K562 (cell line): ENCODE data around the gene BPI. TPM values are rescaled to one million over a fixed set of nuclear protein-coding genes. Genes with fewer than 3 reads are reported as not detected.

ENCODE experiments used
- ATAC-seq: fragments of 200-7000 bp; cut with Tn5 transposase; 3 replicates; pipeline ENCODE4 v1.9.1; 2020; ENCODE audit warnings: moderate library complexity
- BruUV-seq: library from RNA; stranded (reverse); fragments of 400-500 nt; replicated peaks from 2 replicates; lab custom pipeline; 2021; lab: Mats Ljungman, UMichigan
- CTCF ChIA-PET: fragments of 300-600 bp; formaldehyde crosslinking; extraction: SDS; loops from one replicate; lab custom pipeline; 2021; ENCODE audit warnings: low intra/inter-chr PET ratio; lab: Yijun Ruan, JAX
- POLR2A ChIA-PET: fragments of 300-600, 350-650 bp; sonication (Branson Sonifier 250); formaldehyde crosslinking; extraction: SDS; loops from one replicate; lab custom pipeline; 2021; ENCODE audit warnings: antibody characterized with exemption, inconsistent platforms; lab: Yijun Ruan, JAX
- DNase-seq, 4 experiments: peaks; one replicate each; pipeline versions ENCODE4 v3.0.0 to v3.0.0-alpha.2; 2011 to 2018; ENCODE audit warnings: low spot score in 3 of 4, mixed read lengths in 3 of 4; ENCODE audit errors: extremely low read depth in 1 of 4
- FAIRE-seq: peaks from 2 replicates; lab custom pipeline; 2011; peaks lifted over from hg19 to GRCh38; lab: Jason Lieb, UNC
- H2AFZ ChIP-seq: 2 replicates; pipeline ENCODE4 v1.6.0; 2011; ENCODE audit warnings: low read depth, low read length, control low read depth, inconsistent platforms
- H3K27ac ChIP-seq: fragments of 200-600 bp; 3 replicates; pipeline ENCODE4 v1.8.0; 2011; ENCODE audit warnings: low read depth, mild to moderate bottlenecking, control low read depth, inconsistent platforms, low read length, moderate library complexity, mixed read lengths; ENCODE audit errors: extremely low read depth
- H3K27me3 ChIP-seq, 2 experiments: fragments of 300-600 bp in 1 of 2; 2 replicates in 1 of 2; 3 replicates in 1 of 2; pipeline versions ENCODE4 v1.6.0 to v1.8.0; 2011; ENCODE audit warnings: inconsistent platforms in 2 of 2, low read length in 2 of 2, mild to moderate bottlenecking in 1 of 2, mixed read lengths in 1 of 2, moderate library complexity in 1 of 2; ENCODE audit not compliant: control insufficient read depth in 2 of 2, insufficient read depth in 2 of 2
- H3K36me3 ChIP-seq: fragments of 300-600 bp; 3 replicates; pipeline ENCODE4 v1.8.0; 2011; ENCODE audit warnings: mild to moderate bottlenecking, low read length, inconsistent platforms; ENCODE audit not compliant: control insufficient read depth, insufficient read depth
- H3K4me1 ChIP-seq, 2 experiments: fragments of 200-600 bp in 1 of 2; replicated peaks in 1 of 2; 2 replicates in 1 of 2; 3 replicates in 1 of 2; pipeline versions ENCODE4 v1.5.1 to v1.8.0; 2011; ENCODE audit warnings: inconsistent platforms in 2 of 2, low read length in 2 of 2, mild to moderate bottlenecking in 1 of 2, mixed read lengths in 1 of 2, moderate library complexity in 1 of 2; ENCODE audit not compliant: control insufficient read depth in 2 of 2, insufficient read depth in 2 of 2
- H3K4me2 ChIP-seq: 2 replicates; pipeline ENCODE4 v1.6.1; 2011; ENCODE audit warnings: low read length, control low read depth, inconsistent platforms, mixed read lengths; ENCODE audit not compliant: insufficient read depth
- H3K4me3 ChIP-seq: fragments of 200-600 bp; sonication (generic), shearing (Covaris generic); 2 replicates; pipeline ENCODE4 v1.5.1; 2016; ENCODE audit warnings: control low read depth, inconsistent platforms
- H3K79me2 ChIP-seq: fragments of 200-600 bp; 3 replicates; pipeline ENCODE4 v1.8.0; 2011; ENCODE audit warnings: low read length, inconsistent platforms; ENCODE audit not compliant: control insufficient read depth, insufficient read depth
- H3K9ac ChIP-seq, 2 experiments: 2 replicates each; pipeline versions ENCODE4 v1.6.0 to v1.6.1; 2011; ENCODE audit warnings: low read depth in 2 of 2, low read length in 2 of 2, control low read depth in 1 of 2, inconsistent platforms in 1 of 2, mild to moderate bottlenecking in 1 of 2, mixed read lengths in 1 of 2; ENCODE audit not compliant: insufficient read depth in 1 of 2
- H3K9me1 ChIP-seq: one replicate; pipeline ENCODE4 v1.6.0; 2011; ENCODE audit warnings: inconsistent platforms, mild to moderate bottlenecking, low read length, moderate library complexity; ENCODE audit not compliant: control insufficient read depth, insufficient read depth
- H3K9me3 ChIP-seq: replicated peaks from 2 replicates; pipeline ENCODE4 v1.5.1; 2011; ENCODE audit warnings: low read depth, low read length, inconsistent platforms; ENCODE audit not compliant: control insufficient read depth, insufficient read depth
- H4K20me1 ChIP-seq: replicated peaks from 2 replicates; pipeline ENCODE4 v1.6.1; 2011; ENCODE audit warnings: low read length, inconsistent platforms, mixed read lengths; ENCODE audit not compliant: control insufficient read depth, insufficient read depth
- CREM ChIP-seq: IDR thresholded peaks from 2 replicates; pipeline ENCODE4 v1.6.1; 2014; ENCODE audit warnings: antibody characterized with exemption, low read depth
- DDX20 ChIP-seq: fragments of 450-650 bp; IDR thresholded peaks from 2 replicates; pipeline ENCODE4 v1.6.1; 2016; ENCODE audit warnings: missing genetic modification characterization, low read depth, mild to moderate bottlenecking, missing compliant biosample characterization, moderate library complexity
- FIP1L1 ChIP-seq: fragments of 200-400 bp; formaldehyde crosslinking; IDR thresholded peaks from 2 replicates; pipeline ENCODE4 v1.6.1; 2018; ENCODE audit warnings: mild to moderate bottlenecking, low read depth, low read length; ENCODE audit not compliant: poor library complexity, severe bottlenecking
- HNRNPH1 ChIP-seq: fragments of 200-400 bp; formaldehyde crosslinking; optimal IDR thresholded peaks from 2 replicates; pipeline ENCODE3; 2017; ENCODE audit warnings: low read depth, mild to moderate bottlenecking, low read length, moderate library complexity
- RBM25 ChIP-seq: fragments of 200-400 bp; formaldehyde crosslinking; IDR thresholded peaks from 2 replicates; pipeline ENCODE4 v1.6.1; 2018; ENCODE audit warnings: low read length, low read depth, moderate library complexity; ENCODE audit not compliant: severe bottlenecking
- TOE1 ChIP-seq, 2 experiments: fragments of 450-650 bp in 1 of 2; sonication (generic) in 1 of 2; formaldehyde crosslinking in 1 of 2; IDR thresholded peaks; 2 replicates each; pipeline versions ENCODE4 v1.7.1 to v1.8.0; 2016 to 2022; ENCODE audit warnings: borderline replicate concordance in 2 of 2, mild to moderate bottlenecking in 2 of 2, antibody characterized with exemption in 1 of 2, inconsistent platforms in 1 of 2, low read depth in 1 of 2, missing genetic modification reagents in 1 of 2, moderate library complexity in 1 of 2
- ZNF253 ChIP-seq: fragments of 250-450 bp; sonication (Bioruptor Pico); conservative IDR thresholded peaks from 2 replicates; pipeline ENCODE4 v1.6.1; 2021; ENCODE audit warnings: mild to moderate bottlenecking
- ZNF431 ChIP-seq: sonication (generic); formaldehyde crosslinking; IDR thresholded peaks from 2 replicates; pipeline ENCODE4 v1.8.0; 2022; ENCODE audit warnings: mild to moderate bottlenecking, missing genetic modification reagents
- WGBS: fragments of 100-300 bp; shearing (Covaris generic); methylation state at CpG from one replicate; pipeline ENCODE4 v1.1.6; 2016; ENCODE audit warnings: low coverage, mixed read lengths; ENCODE audit not compliant: insufficient coverage; ENCODE audit errors: missing lambda C conversion rate; 5-methylcytosine and 5-hydroxymethylcytosine counted together
- in situ Hi-C: fragments of 300-500 bp; cut with MboI; formaldehyde crosslinking; loops from 4 replicates; pipeline ENCODE4 v1.15.0; 2018; ENCODE audit warnings: inconsistent platforms, mixed read lengths
- intact Hi-C: fragments of 100-400 bp; cut with micrococcal nuclease; formaldehyde crosslinking; loops from 2 replicates; pipeline ENCODE4 v1.14.2; 2022
- polyA plus RNA-seq, 8 experiments: library from polyadenylated mRNA; depleted of rRNA in 4 of 8; stranded (reverse) in 5 of 8; unstranded in 3 of 8; fragments of >200 nt; fragmentation: Nextera tagmentation in 2 of 8; fragmentation: Illumina TruSeq in 1 of 8; extraction: Ambion mirVana in 2 of 8; extraction: Trizol in 1 of 8; gene quantifications; 2 replicates each; pipeline versions ENCODE4 v1.2.1 to v1.2.3, GENCODE V29; 2011 to 2014; ENCODE audit warnings: inconsistent platforms in 1 of 8, missing spikeins in 1 of 8
- total RNA-seq, 7 experiments: library from RNA; depleted of rRNA in 6 of 7; stranded (reverse); fragments of >200 nt in 6 of 7; fragmentation: Illumina TruSeq in 2 of 7; extraction: Trizol in 2 of 7; gene quantifications; 2 replicates each; pipeline versions ENCODE4 v1.2.1 to v1.2.3, GENCODE V29; 2011 to 2021; ENCODE audit warnings: low replicate concordance in 1 of 7
- TF ChIP-seq, protein P1 (sequence below): fragments of 250-450 bp; sonication (Bioruptor Pico); IDR thresholded peaks from 2 replicates; pipeline ENCODE4 v1.8.0; 2021; ENCODE audit warnings: borderline replicate concordance, mild to moderate bottlenecking, moderate library complexity; ENCODE audit not compliant: poor library complexity, severe bottlenecking
- TF ChIP-seq, protein P2 (sequence below): fragments of 250-450 bp; sonication (Bioruptor Pico); IDR thresholded peaks from 2 replicates; pipeline ENCODE4 v1.5.0; 2022; ENCODE audit warnings: mild to moderate bottlenecking

BPI gene
- total and polyA plus RNA-seq, 9 of the 15 experiments (the other 6 are each of a cell fraction or from before 2014, with no cell fraction given): not detected

- WGBS: 0% methylated on average over 2 of the region's 3 CpGs
- no peaks in the 10 kb centered on the region; a peak in 1 of 5 replicates for H3K4me1 ChIP-seq
- H2AFZ ChIP-seq: no peak overlapping the region
- ATAC-seq: no peak
- TF ChIP-seq ZNF431 (CRISPR knock-in tag): no peak
- TF ChIP-seq FIP1L1: no peak
- TF ChIP-seq, protein P1, sequence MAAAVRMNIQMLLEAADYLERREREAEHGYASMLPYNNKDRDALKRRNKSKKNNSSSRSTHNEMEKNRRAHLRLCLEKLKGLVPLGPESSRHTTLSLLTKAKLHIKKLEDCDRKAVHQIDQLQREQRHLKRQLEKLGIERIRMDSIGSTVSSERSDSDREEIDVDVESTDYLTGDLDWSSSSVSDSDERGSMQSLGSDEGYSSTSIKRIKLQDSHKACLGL (CRISPR knock-in tag): no peak
- TF ChIP-seq RBM25: no peak
- TF ChIP-seq HNRNPH1: no peak
- no peak for TF ChIP-seq ZNF253
- TF ChIP-seq CREM: no peak
- TF ChIP-seq, protein P2, sequence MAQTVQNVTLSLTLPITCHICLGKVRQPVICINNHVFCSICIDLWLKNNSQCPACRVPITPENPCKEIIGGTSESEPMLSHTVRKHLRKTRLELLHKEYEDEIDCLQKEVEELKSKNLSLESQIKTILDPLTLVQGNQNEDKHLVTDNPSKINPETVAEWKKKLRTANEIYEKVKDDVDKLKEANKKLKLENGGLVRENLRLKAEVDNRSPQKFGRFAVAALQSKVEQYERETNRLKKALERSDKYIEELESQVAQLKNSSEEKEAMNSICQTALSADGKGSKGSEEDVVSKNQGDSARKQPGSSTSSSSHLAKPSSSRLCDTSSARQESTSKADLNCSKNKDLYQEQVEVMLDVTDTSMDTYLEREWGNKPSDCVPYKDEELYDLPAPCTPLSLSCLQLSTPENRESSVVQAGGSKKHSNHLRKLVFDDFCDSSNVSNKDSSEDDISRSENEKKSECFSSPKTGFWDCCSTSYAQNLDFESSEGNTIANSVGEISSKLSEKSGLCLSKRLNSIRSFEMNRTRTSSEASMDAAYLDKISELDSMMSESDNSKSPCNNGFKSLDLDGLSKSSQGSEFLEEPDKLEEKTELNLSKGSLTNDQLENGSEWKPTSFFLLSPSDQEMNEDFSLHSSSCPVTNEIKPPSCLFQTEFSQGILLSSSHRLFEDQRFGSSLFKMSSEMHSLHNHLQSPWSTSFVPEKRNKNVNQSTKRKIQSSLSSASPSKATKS (CRISPR knock-in tag): no peak
- no peak for TF ChIP-seq TOE1 (IDR thresholded peaks at IDR 0.05; ENCODE audit: borderline replicate concordance)
- TF ChIP-seq TOE1 (CRISPR knock-in tag; IDR thresholded peaks at IDR 0.05; ENCODE audit: borderline replicate concordance, low read depth): no peak
- TF ChIP-seq DDX20: no peak
- TF ChIP-seq, all 486 proteins: peak for 0
- POLR2A ChIA-PET: interaction anchor here (0.6 to 1.0 kb wide), 2 partner anchors 9 to 137 kb away, joined by 3 to 4 read pairs; no protein-coding TSS in a partner anchor
- no peaks in the 10 kb centered on the region for H3K9me1 ChIP-seq
- H3K9me3 ChIP-seq: no peaks in the 10 kb centered on the region
- H3K27ac ChIP-seq: no peak overlapping the region
- no peaks in the 10 kb centered on the region for H3K36me3 ChIP-seq
- peaks cover 49 to 69% of the 10 kb centered on the region in 2 experiments for H3K27me3 ChIP-seq
- FAIRE-seq (no peak), DNase-seq (no peak)
- no peak overlapping the region for H3K4me3 ChIP-seq
- H3K79me2 ChIP-seq: no peaks in the 10 kb centered on the region
- in situ Hi-C loops: no loop called here
- intact Hi-C loops: no loop called here
- no peak overlapping the region for H3K9ac ChIP-seq
- BruUV-seq: no TSS peak
- H3K4me2 ChIP-seq: no peak overlapping the region
- no peaks in the 10 kb centered on the region; the same call in 1 of the 2 replicates for H4K20me1 ChIP-seq
- CTCF ChIA-PET: no interaction called here
These were observed 12.0 kb upstream of the BPI start for GRCh38 chr20:38291966-38292365.
